K562 (cell line): ENCODE measurements around the gene ITGAL. TPM values are rescaled to one million over a fixed set of nuclear protein-coding genes. Genes with fewer than 3 reads are reported as not detected.

Source experiments
- ATAC-seq: fragments of 200-7000 bp; cut with Tn5 transposase; 3 replicates; pipeline ENCODE4 v1.9.1; 2020; ENCODE audit warnings: moderate library complexity
- BruUV-seq: library from RNA; stranded (reverse); fragments of 400-500 nt; replicated peaks from 2 replicates; lab custom pipeline; 2021; lab: Mats Ljungman, UMichigan
- CTCF ChIA-PET: fragments of 300-600 bp; formaldehyde crosslinking; extraction: SDS; loops from one replicate; lab custom pipeline; 2021; ENCODE audit warnings: low intra/inter-chr PET ratio; lab: Yijun Ruan, JAX
- POLR2A ChIA-PET: fragments of 300-600, 350-650 bp; sonication (Branson Sonifier 250); formaldehyde crosslinking; extraction: SDS; loops from one replicate; lab custom pipeline; 2021; ENCODE audit warnings: antibody characterized with exemption, inconsistent platforms; lab: Yijun Ruan, JAX
- DNase-seq, 4 experiments: peaks; one replicate each; pipeline versions ENCODE4 v3.0.0 to v3.0.0-alpha.2; 2011 to 2018; ENCODE audit warnings: low spot score in 3 of 4, mixed read lengths in 3 of 4; ENCODE audit errors: extremely low read depth in 1 of 4
- FAIRE-seq: peaks from 2 replicates; lab custom pipeline; 2011; peaks lifted over from hg19 to GRCh38; lab: Jason Lieb, UNC
- H2AFZ ChIP-seq: 2 replicates; pipeline ENCODE4 v1.6.0; 2011; ENCODE audit warnings: low read depth, low read length, control low read depth, inconsistent platforms
- H3K27ac ChIP-seq: fragments of 200-600 bp; 3 replicates; pipeline ENCODE4 v1.8.0; 2011; ENCODE audit warnings: low read depth, mild to moderate bottlenecking, control low read depth, inconsistent platforms, low read length, moderate library complexity, mixed read lengths; ENCODE audit errors: extremely low read depth
- H3K27me3 ChIP-seq, 2 experiments: fragments of 300-600 bp in 1 of 2; 2 replicates in 1 of 2; 3 replicates in 1 of 2; pipeline versions ENCODE4 v1.6.0 to v1.8.0; 2011; ENCODE audit warnings: inconsistent platforms in 2 of 2, low read length in 2 of 2, mild to moderate bottlenecking in 1 of 2, mixed read lengths in 1 of 2, moderate library complexity in 1 of 2; ENCODE audit not compliant: control insufficient read depth in 2 of 2, insufficient read depth in 2 of 2
- H3K36me3 ChIP-seq: fragments of 300-600 bp; 3 replicates; pipeline ENCODE4 v1.8.0; 2011; ENCODE audit warnings: mild to moderate bottlenecking, low read length, inconsistent platforms; ENCODE audit not compliant: control insufficient read depth, insufficient read depth
- H3K4me1 ChIP-seq, 2 experiments: fragments of 200-600 bp in 1 of 2; replicated peaks in 1 of 2; 2 replicates in 1 of 2; 3 replicates in 1 of 2; pipeline versions ENCODE4 v1.5.1 to v1.8.0; 2011; ENCODE audit warnings: inconsistent platforms in 2 of 2, low read length in 2 of 2, mild to moderate bottlenecking in 1 of 2, mixed read lengths in 1 of 2, moderate library complexity in 1 of 2; ENCODE audit not compliant: control insufficient read depth in 2 of 2, insufficient read depth in 2 of 2
- H3K4me2 ChIP-seq: 2 replicates; pipeline ENCODE4 v1.6.1; 2011; ENCODE audit warnings: low read length, control low read depth, inconsistent platforms, mixed read lengths; ENCODE audit not compliant: insufficient read depth
- H3K4me3 ChIP-seq: fragments of 200-600 bp; sonication (generic), shearing (Covaris generic); 2 replicates; pipeline ENCODE4 v1.5.1; 2016; ENCODE audit warnings: control low read depth, inconsistent platforms
- H3K79me2 ChIP-seq: fragments of 200-600 bp; 3 replicates; pipeline ENCODE4 v1.8.0; 2011; ENCODE audit warnings: low read length, inconsistent platforms; ENCODE audit not compliant: control insufficient read depth, insufficient read depth
- H3K9ac ChIP-seq, 2 experiments: 2 replicates each; pipeline versions ENCODE4 v1.6.0 to v1.6.1; 2011; ENCODE audit warnings: low read depth in 2 of 2, low read length in 2 of 2, control low read depth in 1 of 2, inconsistent platforms in 1 of 2, mild to moderate bottlenecking in 1 of 2, mixed read lengths in 1 of 2; ENCODE audit not compliant: insufficient read depth in 1 of 2
- H3K9me1 ChIP-seq: one replicate; pipeline ENCODE4 v1.6.0; 2011; ENCODE audit warnings: inconsistent platforms, mild to moderate bottlenecking, low read length, moderate library complexity; ENCODE audit not compliant: control insufficient read depth, insufficient read depth
- H3K9me3 ChIP-seq: replicated peaks from 2 replicates; pipeline ENCODE4 v1.5.1; 2011; ENCODE audit warnings: low read depth, low read length, inconsistent platforms; ENCODE audit not compliant: control insufficient read depth, insufficient read depth
- H4K20me1 ChIP-seq: replicated peaks from 2 replicates; pipeline ENCODE4 v1.6.1; 2011; ENCODE audit warnings: low read length, inconsistent platforms, mixed read lengths; ENCODE audit not compliant: control insufficient read depth, insufficient read depth
- CBX1 ChIP-seq: sonication (generic); IDR thresholded peaks from 2 replicates; pipeline ENCODE4 v1.6.1; 2016; ENCODE audit warnings: antibody characterized with exemption, low read depth, mild to moderate bottlenecking
- CTBP1 ChIP-seq: fragments of 450-650 bp; IDR thresholded peaks from 2 replicates; pipeline ENCODE4 v1.6.1; 2016; ENCODE audit warnings: borderline replicate concordance
- FOXA1 ChIP-seq: fragments of 450-650 bp; IDR thresholded peaks from 2 replicates; pipeline ENCODE4 v1.6.1; 2016; ENCODE audit warnings: mild to moderate bottlenecking, borderline replicate concordance
- TCFL5 ChIP-seq: fragments of 250-450 bp; sonication (Bioruptor Pico); conservative IDR thresholded peaks from 2 replicates; pipeline ENCODE4 v1.6.1; 2021; ENCODE audit warnings: mild to moderate bottlenecking, moderate library complexity, matching md5 sums
- WGBS: fragments of 100-300 bp; shearing (Covaris generic); methylation state at CpG from one replicate; pipeline ENCODE4 v1.1.6; 2016; ENCODE audit warnings: low coverage, mixed read lengths; ENCODE audit not compliant: insufficient coverage; ENCODE audit errors: missing lambda C conversion rate; 5-methylcytosine and 5-hydroxymethylcytosine counted together
- in situ Hi-C: fragments of 300-500 bp; cut with MboI; formaldehyde crosslinking; loops from 4 replicates; pipeline ENCODE4 v1.15.0; 2018; ENCODE audit warnings: inconsistent platforms, mixed read lengths
- intact Hi-C: fragments of 100-400 bp; cut with micrococcal nuclease; formaldehyde crosslinking; loops from 2 replicates; pipeline ENCODE4 v1.14.2; 2022
- polyA plus RNA-seq, 8 experiments: library from polyadenylated mRNA; depleted of rRNA in 4 of 8; stranded (reverse) in 5 of 8; unstranded in 3 of 8; fragments of >200 nt; fragmentation: Nextera tagmentation in 2 of 8; fragmentation: Illumina TruSeq in 1 of 8; extraction: Ambion mirVana in 2 of 8; extraction: Trizol in 1 of 8; gene quantifications; 2 replicates each; pipeline versions ENCODE4 v1.2.1 to v1.2.3, GENCODE V29; 2011 to 2014; ENCODE audit warnings: inconsistent platforms in 1 of 8, missing spikeins in 1 of 8
- total RNA-seq, 7 experiments: library from RNA; depleted of rRNA in 6 of 7; stranded (reverse); fragments of >200 nt in 6 of 7; fragmentation: Illumina TruSeq in 2 of 7; extraction: Trizol in 2 of 7; gene quantifications; 2 replicates each; pipeline versions ENCODE4 v1.2.1 to v1.2.3, GENCODE V29; 2011 to 2021; ENCODE audit warnings: low replicate concordance in 1 of 7

ITGAL gene
- total and polyA plus RNA-seq, 9 of the 15 experiments (the other 6 are each of a cell fraction or from before 2014, with no cell fraction given) = 0.01 to 0.53 TPM; not detected in 7

DNA sequence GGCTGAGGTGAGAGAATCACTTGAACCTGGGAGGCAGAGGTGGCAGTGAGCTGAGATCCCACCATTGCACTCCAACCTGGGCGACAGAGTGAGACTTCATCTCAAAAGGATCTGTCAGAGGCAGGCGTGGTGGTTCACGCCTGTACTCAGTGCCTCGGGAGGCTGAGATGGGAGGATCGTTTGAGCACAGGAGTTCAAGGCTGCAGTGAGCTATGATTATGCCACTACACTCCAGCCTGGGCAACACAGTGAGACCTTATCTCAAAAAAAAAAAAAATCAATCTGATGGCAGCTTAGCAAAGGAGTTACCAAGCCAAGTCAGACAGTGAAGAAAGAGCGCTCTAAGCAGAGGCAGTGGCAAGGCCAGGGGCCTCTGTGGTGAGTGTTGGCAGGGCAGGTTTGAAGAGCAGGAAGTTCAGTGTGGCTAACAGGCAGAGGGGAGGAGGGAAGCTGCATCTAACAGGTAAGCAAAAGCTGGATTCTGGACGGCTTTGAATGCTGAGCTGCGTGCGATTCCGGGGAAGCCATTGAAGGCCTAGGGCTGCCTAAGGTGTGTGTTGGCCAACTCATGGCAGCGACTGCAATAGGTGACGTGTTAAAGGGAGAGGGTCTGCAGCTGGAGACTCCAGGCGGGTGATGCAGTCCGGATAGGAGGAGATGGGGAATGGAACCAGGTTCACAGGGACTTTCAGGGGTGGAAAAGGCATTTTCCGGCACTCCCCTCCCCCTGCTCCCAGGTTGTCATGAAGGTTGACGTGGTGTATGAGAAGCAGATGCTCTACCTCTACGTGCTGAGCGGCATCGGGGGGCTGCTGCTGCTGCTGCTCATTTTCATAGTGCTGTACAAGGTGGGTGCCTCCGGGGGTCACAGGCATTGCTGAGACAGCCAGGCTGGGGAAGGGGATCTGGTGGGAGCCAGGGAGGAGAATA is 46.8 kb downstream of the ITGAL start:
- no peak overlapping the region for H2AFZ ChIP-seq
- H3K79me2 ChIP-seq = 0 out of 3 replicates have a peak, but pooled peaks cover under 1% of the 10 kb centered on the region
- ChIA-PET CTCF (no interaction called here), POLR2A (interaction anchor here (1.1 to 2.0 kb wide), 2 partner anchors 8 to 73 kb away, joined by 3 to 9 read pairs; no protein-coding TSS in a partner anchor)
- no TSS peak for BruUV-seq
- DNase-seq = no peak
- in situ Hi-C loops (no loop called here), intact Hi-C loops (no loop called here)
- H3K9me1 ChIP-seq = peaks cover 6% of the 10 kb centered on the region
- H3K4me1 ChIP-seq = peaks cover 6 to 24% of the 10 kb centered on the region in 2 experiments; a peak in 4 of 5 replicates
- 60% methylated on average over 20 of the region's 20 CpGs for WGBS
- no peak overlapping the region; a peak in 1 of 4 replicates for H3K9ac ChIP-seq
- no peak overlapping the region for H3K4me2 ChIP-seq
- peaks cover 2% of the 10 kb centered on the region; the same call in 1 of the 3 replicates for H3K36me3 ChIP-seq
- H3K27me3 ChIP-seq = no peaks in the 10 kb centered on the region
- no peaks in the 10 kb centered on the region for H4K20me1 ChIP-seq
- no peak for TF ChIP-seq TCFL5
- TF ChIP-seq CTBP1 = no peak
- no peak for TF ChIP-seq CBX1
- no peak for TF ChIP-seq FOXA1
- no peak overlapping the region for H3K4me3 ChIP-seq
- FAIRE-seq = no peak
- no peak overlapping the region for H3K27ac ChIP-seq
- no peak for ATAC-seq
- no peaks in the 10 kb centered on the region for H3K9me3 ChIP-seq
